Coronary artery (tissue), 2 donors: ENCODE measurements around the gene MAPT.

Source experiments
- DNase-seq: peaks from one replicate; pipeline ENCODE4 v3.0.0-alpha.2; 2017; ENCODE audit warnings: low spot score
- H3K27ac ChIP-seq, 2 donors: fragments of 200-600 bp; sonication (generic); one replicate each; pipeline ENCODE4 v1.5.1; 2016 to 2019
- H3K4me3 ChIP-seq: fragments of 200-600 bp; sonication (generic); 2 replicates; pipeline ENCODE4 v1.5.1; 2016; ENCODE audit warnings: mild to moderate bottlenecking, moderate library complexity
- TF ChIP-seq, protein P1 (sequence below): fragments of 200-600 bp; sonication (generic); IDR thresholded peaks from one replicate; pipeline ENCODE4 v1.5.1; 2019; ENCODE audit warnings: antibody characterized with exemption

The MAPT gene

GRCh38 chr17:45894022-45894784 is at the start of gene MAPT:
TSS of gene MAPT (plus strand) at chr17:45894554. CDS start at chr17:45962338, 67,784 bp downstream.
- peak within 1 kb of the TSS; percentile 97 for H3K4me3 ChIP-seq
- TF ChIP-seq, protein P1, sequence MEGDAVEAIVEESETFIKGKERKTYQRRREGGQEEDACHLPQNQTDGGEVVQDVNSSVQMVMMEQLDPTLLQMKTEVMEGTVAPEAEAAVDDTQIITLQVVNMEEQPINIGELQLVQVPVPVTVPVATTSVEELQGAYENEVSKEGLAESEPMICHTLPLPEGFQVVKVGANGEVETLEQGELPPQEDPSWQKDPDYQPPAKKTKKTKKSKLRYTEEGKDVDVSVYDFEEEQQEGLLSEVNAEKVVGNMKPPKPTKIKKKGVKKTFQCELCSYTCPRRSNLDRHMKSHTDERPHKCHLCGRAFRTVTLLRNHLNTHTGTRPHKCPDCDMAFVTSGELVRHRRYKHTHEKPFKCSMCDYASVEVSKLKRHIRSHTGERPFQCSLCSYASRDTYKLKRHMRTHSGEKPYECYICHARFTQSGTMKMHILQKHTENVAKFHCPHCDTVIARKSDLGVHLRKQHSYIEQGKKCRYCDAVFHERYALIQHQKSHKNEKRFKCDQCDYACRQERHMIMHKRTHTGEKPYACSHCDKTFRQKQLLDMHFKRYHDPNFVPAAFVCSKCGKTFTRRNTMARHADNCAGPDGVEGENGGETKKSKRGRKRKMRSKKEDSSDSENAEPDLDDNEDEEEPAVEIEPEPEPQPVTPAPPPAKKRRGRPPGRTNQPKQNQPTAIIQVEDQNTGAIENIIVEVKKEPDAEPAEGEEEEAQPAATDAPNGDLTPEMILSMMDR, result peak; percentile 100
- peak; percentile 88 for DNase-seq
- H3K27ac ChIP-seq, result peak within 1 kb of the TSS in 1 of 2 donors; percentile 46

GRCh38 chr17:45844695-45845375 is 49.5 kb upstream of the MAPT start, which contains the start of gene SPPL2C:
TSS of gene SPPL2C (plus strand) at chr17:45844881. CDS start at chr17:45844907, 26 bp downstream.
- no peak for DNase-seq
- TF ChIP-seq, protein P1, result no peak
- no peak within 1 kb of the TSS for H3K4me3 ChIP-seq
- no peak within 1 kb of the TSS for H3K27ac ChIP-seq

DNA sequence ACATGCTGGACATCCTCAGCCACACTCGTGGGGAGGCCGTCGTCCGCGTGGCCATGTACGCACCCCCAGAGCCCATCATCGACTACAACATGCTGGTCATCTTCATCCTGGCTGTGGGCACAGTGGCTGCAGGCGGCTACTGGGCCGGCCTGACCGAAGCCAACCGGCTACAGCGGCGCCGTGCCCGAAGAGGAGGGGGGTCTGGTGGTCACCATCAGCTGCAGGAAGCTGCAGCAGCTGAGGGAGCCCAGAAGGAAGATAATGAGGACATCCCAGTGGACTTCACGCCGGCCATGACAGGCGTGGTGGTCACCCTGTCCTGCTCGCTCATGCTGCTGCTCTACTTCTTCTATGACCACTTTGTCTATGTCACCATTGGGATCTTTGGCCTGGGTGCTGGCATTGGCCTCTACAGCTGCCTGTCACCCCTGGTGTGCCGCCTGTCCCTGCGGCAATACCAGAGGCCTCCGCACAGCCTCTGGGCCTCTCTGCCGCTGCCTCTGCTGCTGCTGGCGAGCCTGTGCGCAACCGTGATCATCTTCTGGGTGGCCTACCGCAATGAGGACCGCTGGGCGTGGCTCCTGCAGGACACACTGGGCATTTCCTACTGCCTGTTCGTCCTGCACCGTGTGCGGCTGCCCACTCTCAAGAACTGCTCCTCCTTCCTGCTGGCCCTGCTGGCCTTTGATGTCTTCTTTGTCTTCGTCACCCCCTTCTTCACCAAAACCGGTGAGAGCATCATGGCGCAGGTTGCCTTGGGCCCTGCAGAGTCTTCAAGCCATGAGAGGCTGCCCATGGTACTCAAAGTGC is 48.8 kb upstream of the MAPT start:
- no peak for DNase-seq
- no peak overlapping the region for H3K27ac ChIP-seq
- TF ChIP-seq, protein P1, result no peak
- H3K4me3 ChIP-seq, result no peak overlapping the region

- TF ChIP-seq, protein P1, result no peak
- no peak for DNase-seq
- Histone ChIP-seq H3K27ac (no peak overlapping the region), H3K4me3 (no peak overlapping the region)
Measured at GRCh38 chr17:45846223-45846622, 48.1 kb upstream of the MAPT start.

DNA sequence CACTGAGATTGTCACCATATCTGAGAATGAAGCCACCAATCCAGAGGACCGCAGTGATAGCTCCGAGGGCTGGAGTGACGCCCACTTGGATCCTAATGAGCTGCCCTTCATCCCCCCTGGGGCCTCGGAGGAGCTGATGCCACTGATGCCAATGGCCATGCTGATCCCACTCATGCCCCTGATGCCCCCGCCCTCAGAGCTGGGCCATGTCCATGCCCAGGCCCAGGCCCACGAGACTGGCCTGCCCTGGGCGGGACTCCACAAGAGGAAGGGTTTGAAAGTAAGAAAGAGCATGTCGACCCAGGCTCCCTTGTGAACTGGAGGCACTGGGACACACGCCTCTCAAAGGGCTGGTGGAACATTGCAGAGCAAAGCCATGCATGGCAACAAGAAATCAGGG is 47.7 kb upstream of the MAPT start:
- TF ChIP-seq, protein P1, result no peak
- no peak overlapping the region for H3K4me3 ChIP-seq

DNA sequence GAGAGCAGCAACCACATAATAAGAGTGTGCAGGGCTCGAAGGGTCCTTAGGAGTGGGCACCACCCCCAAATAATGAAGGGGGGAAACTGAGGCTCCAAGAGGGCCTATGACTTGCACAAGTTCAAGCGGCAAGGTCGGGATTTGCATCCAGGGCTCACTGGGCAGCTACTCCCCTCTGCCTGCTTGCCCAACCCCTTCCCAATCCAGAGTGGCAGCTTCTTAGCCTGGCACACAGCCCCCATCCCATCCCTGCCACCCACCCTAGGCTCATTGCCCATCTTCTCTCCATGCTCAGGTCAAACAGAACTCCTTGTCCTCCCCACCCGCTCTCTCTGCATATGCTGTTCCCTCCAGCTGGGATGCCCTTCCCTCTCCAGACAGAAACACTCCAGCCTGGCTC is 47.3 kb upstream of the MAPT start:
- Histone ChIP-seq H3K4me3 (no peak overlapping the region), H3K27ac (no peak overlapping the region)
- DNase-seq, result no peak
- TF ChIP-seq, protein P1, result no peak

More for the DNA sequence above, 47.7 kb upstream of the MAPT start:
- H3K27ac ChIP-seq, result no peak overlapping the region
- no peak for DNase-seq
